GM23338 (cell line): ENCODE measurements around the gene DNAH11. TPM values are rescaled to one million over a fixed set of nuclear protein-coding genes. Genes with fewer than 3 reads are reported as not detected.

Experiments used
- ATAC-seq: fragments of 200-7000 bp; cut with Tn5 transposase; 3 replicates; pipeline ENCODE4 v1.9.1; 2020
- DNase-seq: peaks from one replicate; pipeline ENCODE4 v3.0.0-alpha.2; 2015; ENCODE audit warnings: low spot score
- H2AFZ ChIP-seq: fragments of 200-600 bp; sonication (generic); 2 replicates; pipeline ENCODE4 v1.8.0; 2016; ENCODE audit warnings: antibody characterized with exemption, mild to moderate bottlenecking, moderate library complexity
- H3F3A ChIP-seq: fragments of 200-600 bp; sonication (generic); replicated peaks from 2 replicates; pipeline ENCODE4 v1.8.0; 2017; ENCODE audit warnings: antibody characterized with exemption, mixed run types, low read depth
- H3K27ac ChIP-seq: fragments of 200-600 bp; sonication (generic); 2 replicates; pipeline ENCODE4 v1.6.1; 2016; ENCODE audit warnings: low read depth
- H3K27me3 ChIP-seq: fragments of 200-600 bp; sonication (generic); 2 replicates; pipeline ENCODE4 v1.8.0; 2016; ENCODE audit warnings: mild to moderate bottlenecking, mixed run types, moderate library complexity; ENCODE audit not compliant: insufficient read depth
- H3K36me3 ChIP-seq: fragments of 200-600 bp; sonication (generic); 2 replicates; pipeline ENCODE4 v1.8.0; 2016; ENCODE audit warnings: mild to moderate bottlenecking; ENCODE audit not compliant: insufficient read depth
- H3K4me1 ChIP-seq: fragments of 200-600 bp; sonication (generic); 2 replicates; pipeline ENCODE4 v1.8.0; 2016; ENCODE audit warnings: mild to moderate bottlenecking, moderate library complexity; ENCODE audit not compliant: insufficient read depth
- H3K4me2 ChIP-seq: fragments of 200-600 bp; sonication (generic); 2 replicates; pipeline ENCODE4 v1.7.1; 2017; ENCODE audit warnings: mixed run types
- H3K4me3 ChIP-seq: fragments of 200-600 bp; sonication (generic); 2 replicates; pipeline ENCODE4 v1.6.1; 2016; ENCODE audit warnings: mixed run types
- H3K79me2 ChIP-seq: fragments of 200-600 bp; sonication (generic); replicated peaks from 2 replicates; pipeline ENCODE4 v1.8.0; 2017; ENCODE audit warnings: mild to moderate bottlenecking; ENCODE audit not compliant: insufficient read depth
- H3K9me2 ChIP-seq: fragments of 200-600 bp; sonication (generic); 2 replicates; pipeline ENCODE4 v1.8.0; 2017; ENCODE audit not compliant: insufficient read depth
- H4K20me1 ChIP-seq: fragments of 200-600 bp; sonication (generic); replicated peaks from 2 replicates; pipeline ENCODE4 v1.8.0; 2017; ENCODE audit warnings: mild to moderate bottlenecking; ENCODE audit not compliant: insufficient read depth
- H3K27ac Mint-ChIP-seq: 2 replicates; pipeline ENCODE4 v1.8.0; 2020; ENCODE audit warnings: inconsistent platforms, mild to moderate bottlenecking, moderate library complexity, mixed read lengths
- H3K27me3 Mint-ChIP-seq: 3 replicates; pipeline ENCODE4 v1.8.0; 2022; ENCODE audit warnings: low read depth, mild to moderate bottlenecking, moderate library complexity, mixed read lengths, inconsistent platforms; ENCODE audit not compliant: insufficient read depth, poor library complexity
- H3K36me3 Mint-ChIP-seq: 3 replicates; pipeline ENCODE4 v1.8.0; 2021; ENCODE audit warnings: low read depth, mild to moderate bottlenecking, inconsistent platforms, moderate library complexity, mixed read lengths
- H3K4me1 Mint-ChIP-seq: 3 replicates; pipeline ENCODE4 v1.8.0; 2020; ENCODE audit warnings: mild to moderate bottlenecking, inconsistent platforms, mixed read lengths
- H3K4me3 Mint-ChIP-seq: 3 replicates; pipeline ENCODE4 v1.8.0; 2021; ENCODE audit warnings: moderate library complexity, mild to moderate bottlenecking, inconsistent platforms, mixed read lengths
- H3K9me3 Mint-ChIP-seq: 3 replicates; pipeline ENCODE4 v1.8.0; 2020; ENCODE audit warnings: moderate library complexity, mild to moderate bottlenecking, inconsistent platforms, mixed read lengths
- CREB1 ChIP-seq: fragments of 250-450 bp; sonication (Bioruptor Pico); IDR thresholded peaks from 2 replicates; pipeline ENCODE4 v1.5.0; 2020; ENCODE audit warnings: low read depth, mild to moderate bottlenecking, moderate library complexity
- CTCF ChIP-seq, 2 experiments: fragments of 200-600 bp in 1 of 2; sonication (generic) in 1 of 2; conservative IDR thresholded peaks; 2 replicates each; pipeline versions ENCODE4 v1.5.1 to v1.6.1; 2016 to 2017; ENCODE audit warnings: antibody characterized with exemption in 2 of 2, low read depth in 2 of 2, mild to moderate bottlenecking in 2 of 2, moderate library complexity in 1 of 2
- ETS1 ChIP-seq: IDR thresholded peaks from 2 replicates; pipeline ENCODE4 v1.6.1; 2016; ENCODE audit warnings: antibody characterized with exemption
- EZH2 ChIP-seq: fragments of 200-600 bp; sonication (generic); IDR thresholded peaks from one replicate; pipeline ENCODE4 v1.8.0; 2017; ENCODE audit warnings: antibody characterized with exemption, mild to moderate bottlenecking, low read depth; ENCODE audit not compliant: unreplicated experiment
- EZH2phosphoT487 ChIP-seq: fragments of 200-600 bp; sonication (generic); IDR thresholded peaks from one replicate; pipeline ENCODE4 v1.8.1; 2018; ENCODE audit warnings: antibody characterized with exemption; ENCODE audit not compliant: unreplicated experiment
- JUNB ChIP-seq: IDR thresholded peaks from one replicate; pipeline ENCODE4 v1.6.1; 2016; ENCODE audit warnings: antibody characterized with exemption; ENCODE audit not compliant: unreplicated experiment
- NANOG ChIP-seq: IDR thresholded peaks from 2 replicates; pipeline ENCODE4 v1.6.1; 2016; ENCODE audit warnings: antibody characterized with exemption, borderline replicate concordance
- POLR2AphosphoS5 ChIP-seq: IDR thresholded peaks from 2 replicates; pipeline ENCODE4 v1.6.1; 2016; ENCODE audit warnings: antibody characterized with exemption, low read depth
- REST ChIP-seq: IDR thresholded peaks from one replicate; pipeline ENCODE4 v1.6.1; 2018; ENCODE audit warnings: antibody characterized with exemption; ENCODE audit not compliant: unreplicated experiment
- STAT1 ChIP-seq: IDR thresholded peaks from one replicate; pipeline ENCODE4 v1.6.1; 2016; ENCODE audit warnings: antibody characterized with exemption; ENCODE audit not compliant: unreplicated experiment
- ZNF114 ChIP-seq: fragments of 250-450 bp; sonication (Bioruptor Pico); IDR thresholded peaks from 2 replicates; pipeline ENCODE4 v1.5.0; 2020; ENCODE audit warnings: mild to moderate bottlenecking, moderate library complexity
- ZNF331 ChIP-seq: fragments of 250-450 bp; sonication (Bioruptor Pico); IDR thresholded peaks from 2 replicates; pipeline ENCODE4 v1.5.0; 2020; ENCODE audit warnings: low read depth, mild to moderate bottlenecking, moderate library complexity
- ZNF462 ChIP-seq: fragments of 250-450 bp; sonication (Bioruptor Pico); IDR thresholded peaks from 2 replicates; pipeline ENCODE4 v1.5.0; 2020; ENCODE audit warnings: mild to moderate bottlenecking, moderate library complexity
- polyA plus RNA-seq: library from polyadenylated mRNA; unstranded; fragments of >200 nt; fragmentation: Nextera tagmentation; extraction: Ambion mirVana; gene quantifications from 2 replicates; pipeline ENCODE4 v1.2.1, GENCODE V29; 2016
- total RNA-seq: library from RNA; depleted of rRNA; stranded (reverse); fragments of >200 nt; shearing (Covaris generic); gene quantifications from 2 replicates; pipeline ENCODE4 v1.2.3, GENCODE V29; 2014

DNAH11 gene
- total and polyA plus RNA-seq, 2 experiments from 2014 or later = 9.3 TPM

- Mint-ChIP-seq H3K9me3 (no peaks in the 10 kb centered on the region), H3K36me3 (0 out of 3 replicates have a peak, but pooled peaks cover 7% of the 10 kb centered on the region), H3K27ac (peak overlapping the region; percentile 99), H3K4me1 (peaks cover 52% of the 10 kb centered on the region), H3K4me3 (peak overlapping the region; percentile 88), H3K27me3 (peaks cover 4% of the 10 kb centered on the region)
- H3F3A ChIP-seq = no peaks in the 10 kb centered on the region
- peaks cover 37% of the 10 kb centered on the region for H4K20me1 ChIP-seq
- no peaks in the 10 kb centered on the region for H3K27me3 ChIP-seq
- TF ChIP-seq EZH2 = no peak
- TF ChIP-seq REST = no peak
- TF ChIP-seq EZH2phosphoT487 = no peak
- no peak for TF ChIP-seq CTCF (conservative IDR thresholded peaks at IDR 0.05; ENCODE audit: low read depth in 2 of 2)
- TF ChIP-seq ZNF331 = no peak
- no peak for TF ChIP-seq ZNF462 (CRISPR knock-in tag)
- no peak for TF ChIP-seq NANOG
- no peak for TF ChIP-seq STAT1
- no peak for TF ChIP-seq CREB1
- no peak for TF ChIP-seq ETS1
- TF ChIP-seq ZNF114 (CRISPR knock-in tag) = no peak
- no peak for TF ChIP-seq JUNB
- no peak for TF ChIP-seq POLR2AphosphoS5
- peaks cover 53% of the 10 kb centered on the region for H3K79me2 ChIP-seq
- H3K4me1 ChIP-seq = peaks cover 50% of the 10 kb centered on the region
- H3K27ac ChIP-seq = peak overlapping the region; percentile 90
- H2AFZ ChIP-seq = no peak overlapping the region
- peak overlapping the region; percentile 82 for H3K4me2 ChIP-seq
- peak; percentile 50 for ATAC-seq
- no peaks in the 10 kb centered on the region for H3K9me2 ChIP-seq
- peak overlapping the region; percentile 71 for H3K4me3 ChIP-seq
- DNase-seq = peak; percentile 86
- no peaks in the 10 kb centered on the region for H3K36me3 ChIP-seq
These were observed 402.0 kb downstream of the DNAH11 start for GRCh38 chr7:21944616-21945453.
